HG03354 (cell line): ENCODE results near the gene RRP9.
"Not testable (repeated sequence)": the region's sequence is repeated elsewhere in the genome, so short reads cannot be mapped to it uniquely, and the experiment has no call there.

Source experiments
- ATAC-seq: cut with Tn5 transposase; IDR thresholded peaks from one replicate; pipeline ENCODE4 v1.9.1; 2021; ENCODE audit warnings: mild to moderate bottlenecking; ENCODE audit not compliant: unreplicated experiment, poor library complexity, severe bottlenecking

Gene RRP9

GRCh38 chr3:51942603-51943450, 1.1 kb upstream of the RRP9 start:
- peak; percentile 29 for ATAC-seq

GRCh38 chr3:51941463-51941797, 274 bp downstream of the RRP9 start:
- no peak for ATAC-seq

- no peak for ATAC-seq
Measured at GRCh38 chr3:51940648-51941462, 849 bp downstream of the RRP9 start.

GRCh38 chr3:51938780-51939425, 2.8 kb downstream of the RRP9 start:
- ATAC-seq, result no peak

GRCh38 chr3:51937611-51938450, 3.9 kb downstream of the RRP9 start:
- ATAC-seq, result no peak

- no peak for ATAC-seq
Measured at GRCh38 chr3:51937014-51937413, 4.7 kb downstream of the RRP9 start.

- ATAC-seq, result no peak
Measured at GRCh38 chr3:51935886-51936755, 5.6 kb downstream of the RRP9 start.

- ATAC-seq, result no peak
Measured at GRCh38 chr3:51934991-51935885, 6.5 kb downstream of the RRP9 start.

- ATAC-seq, result no peak
Measured at GRCh38 chr3:51934139-51934850, 7.4 kb downstream of the RRP9 start.

GRCh38 chr3:51933471-51934138, 8.1 kb downstream of the RRP9 start:
- no peak for ATAC-seq

- ATAC-seq, result no peak
Measured at GRCh38 chr3:51932471-51933370, 9.0 kb downstream of the RRP9 start.

GRCh38 chr3:51931756-51932155, 9.9 kb downstream of the RRP9 start:
- no peak for ATAC-seq

- ATAC-seq, result no peak
Measured at GRCh38 chr3:51930439-51930838, 11.3 kb downstream of the RRP9 start.

- no peak for ATAC-seq
Measured at GRCh38 chr3:51929420-51930003, 12.2 kb downstream of the RRP9 start.

GRCh38 chr3:51928981-51929380, 12.7 kb downstream of the RRP9 start:
- not testable (repeated sequence) for ATAC-seq
